A549 (cell line): ENCODE data around the gene C19orf73.

Source experiments
- POLR2A ChIP-seq: IDR thresholded peaks from 2 replicates; pipeline ENCODE4 v1.6.1; 2012; ENCODE audit warnings: mild to moderate bottlenecking, low read length
- TF ChIP-seq, protein P1 (sequence below): fragments of >200 bp; sonication (Bioruptor Twin); formaldehyde crosslinking; IDR thresholded peaks from 3 replicates; pipeline ENCODE4 v1.5.1; 2016

DNA sequence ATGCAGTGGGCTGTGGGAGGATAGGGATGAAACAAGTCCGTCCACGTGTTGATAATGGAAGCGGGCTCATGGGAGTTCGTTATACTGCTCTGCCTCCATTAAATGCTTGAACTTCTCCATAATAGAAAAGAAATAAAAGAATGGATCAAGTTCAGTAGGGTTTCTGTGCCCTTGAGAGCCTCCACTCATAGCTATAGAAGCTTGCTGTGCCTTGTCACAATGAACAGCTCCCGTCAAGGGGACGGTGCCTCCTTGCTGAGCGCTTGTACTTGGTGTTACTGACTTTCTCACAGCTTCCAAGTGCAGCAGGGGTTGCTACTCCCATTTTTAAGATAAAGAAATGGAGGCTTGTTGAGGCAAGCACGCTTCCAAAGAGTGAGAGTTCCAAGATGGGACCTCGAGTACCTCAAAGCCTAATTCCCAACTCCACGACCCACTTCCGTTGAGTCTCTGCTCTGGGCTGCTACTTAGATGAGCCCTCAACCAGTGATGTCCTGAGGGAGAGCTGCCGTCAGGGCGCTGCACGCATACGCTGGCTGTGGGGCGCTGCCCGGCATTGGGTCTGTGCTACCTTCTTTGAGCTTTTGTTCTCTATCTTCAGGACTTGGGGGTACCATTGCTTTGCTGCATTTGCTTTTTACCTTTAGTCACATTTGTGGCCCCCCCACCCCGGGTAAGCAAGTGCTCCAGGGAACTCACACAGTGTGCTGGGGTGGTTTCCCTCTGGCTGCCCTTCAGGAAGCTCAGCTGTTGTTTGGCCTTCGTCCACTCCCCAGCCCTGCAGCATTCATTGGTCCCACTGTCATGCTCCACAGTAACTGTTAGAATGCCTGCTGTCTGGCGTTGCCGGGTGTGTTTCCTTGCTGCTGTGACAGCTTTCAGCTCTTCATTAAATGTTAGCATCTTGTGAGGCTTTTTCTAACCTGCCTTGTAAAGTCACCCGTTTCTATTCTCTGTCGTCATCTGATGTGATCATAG is 24.1 kb downstream of the C19orf73 start:
- TF ChIP-seq, protein P1, sequence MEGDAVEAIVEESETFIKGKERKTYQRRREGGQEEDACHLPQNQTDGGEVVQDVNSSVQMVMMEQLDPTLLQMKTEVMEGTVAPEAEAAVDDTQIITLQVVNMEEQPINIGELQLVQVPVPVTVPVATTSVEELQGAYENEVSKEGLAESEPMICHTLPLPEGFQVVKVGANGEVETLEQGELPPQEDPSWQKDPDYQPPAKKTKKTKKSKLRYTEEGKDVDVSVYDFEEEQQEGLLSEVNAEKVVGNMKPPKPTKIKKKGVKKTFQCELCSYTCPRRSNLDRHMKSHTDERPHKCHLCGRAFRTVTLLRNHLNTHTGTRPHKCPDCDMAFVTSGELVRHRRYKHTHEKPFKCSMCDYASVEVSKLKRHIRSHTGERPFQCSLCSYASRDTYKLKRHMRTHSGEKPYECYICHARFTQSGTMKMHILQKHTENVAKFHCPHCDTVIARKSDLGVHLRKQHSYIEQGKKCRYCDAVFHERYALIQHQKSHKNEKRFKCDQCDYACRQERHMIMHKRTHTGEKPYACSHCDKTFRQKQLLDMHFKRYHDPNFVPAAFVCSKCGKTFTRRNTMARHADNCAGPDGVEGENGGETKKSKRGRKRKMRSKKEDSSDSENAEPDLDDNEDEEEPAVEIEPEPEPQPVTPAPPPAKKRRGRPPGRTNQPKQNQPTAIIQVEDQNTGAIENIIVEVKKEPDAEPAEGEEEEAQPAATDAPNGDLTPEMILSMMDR = no peak
- TF ChIP-seq POLR2A = no peak
